Mesodermal cell (in vitro differentiated cells): Measurements from ENCODE around the gene SLC6A7.

ENCODE experiments used
- H3K27ac ChIP-seq: 2 replicates; pipeline ENCODE4 v1.7.0; 2013; ENCODE audit warnings: mild to moderate bottlenecking, low read depth, low read length, moderate library complexity; ENCODE audit not compliant: severe bottlenecking
- H3K36me3 ChIP-seq: 2 replicates; pipeline ENCODE4 v1.7.1; 2013; ENCODE audit warnings: mild to moderate bottlenecking, low read length, moderate library complexity; ENCODE audit not compliant: control insufficient read depth, insufficient read depth
- H3K4me1 ChIP-seq: one replicate; pipeline ENCODE4 v1.7.1; 2013; ENCODE audit warnings: mild to moderate bottlenecking, low read length; ENCODE audit not compliant: insufficient read depth, control insufficient read depth, poor library complexity, severe bottlenecking
- H3K4me3 ChIP-seq: 2 replicates; pipeline ENCODE4 v1.7.0; 2013; ENCODE audit warnings: low read length, control low read depth, mild to moderate bottlenecking; ENCODE audit not compliant: insufficient read depth, poor library complexity, severe bottlenecking; ENCODE audit errors: extremely low read depth
- H3K9me3 ChIP-seq: 2 replicates; pipeline ENCODE4 v1.7.1; 2013; ENCODE audit warnings: mild to moderate bottlenecking, low read length, moderate library complexity; ENCODE audit not compliant: control insufficient read depth
- whole genome bisulfite sequencing, 2 experiments: methylation state at CpG; one replicate each; pipeline ENCODE4 v1.1.5; 2013; ENCODE audit warnings: missing lambda C conversion rate in 2 of 2; ENCODE audit not compliant: insufficient coverage in 2 of 2; 5-methylcytosine and 5-hydroxymethylcytosine counted together

SLC6A7 gene

DNA sequence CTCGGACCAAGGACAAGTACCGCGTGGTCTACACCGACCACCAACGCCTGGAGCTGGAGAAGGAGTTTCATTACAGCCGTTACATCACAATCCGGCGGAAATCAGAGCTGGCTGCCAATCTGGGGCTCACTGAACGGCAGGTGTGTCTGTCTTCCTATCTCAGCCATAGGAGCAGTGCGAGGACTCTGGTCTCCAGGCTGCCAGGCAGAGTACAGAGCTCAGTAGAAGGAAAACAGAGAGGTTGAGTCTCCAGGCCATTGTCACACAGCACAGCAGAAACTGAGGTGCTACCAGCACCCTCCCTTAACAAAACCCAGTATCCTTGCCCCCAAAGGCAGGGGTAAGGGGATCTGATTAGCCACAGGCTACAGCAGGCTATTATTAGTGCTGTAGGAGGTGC is 7.1 kb upstream of the SLC6A7 start:
- Histone ChIP-seq H3K27ac (no peak overlapping the region), H3K4me1 (no peaks in the 10 kb centered on the region)
- 93% methylated on average over 8 to 9 of the region's 10 CpGs for WGBS, 2 experiments

GRCh38 chr5:150183436-150183835 is 6.4 kb upstream of the SLC6A7 start:
- no peaks in the 10 kb centered on the region for H3K4me1 ChIP-seq
- 93 to 98% methylated on average over 11 of the region's 12 CpGs for WGBS, 2 experiments

More for the DNA sequence above, 7.1 kb upstream of the SLC6A7 start:
- H3K4me3 ChIP-seq, result no peak overlapping the region
- no peaks in the 10 kb centered on the region for H3K36me3 ChIP-seq
- H3K9me3 ChIP-seq, result no peaks in the 10 kb centered on the region

GRCh38 chr5:150184006-150184405 is 5.9 kb upstream of the SLC6A7 start:
- no peaks in the 10 kb centered on the region for H3K9me3 ChIP-seq
- H3K36me3 ChIP-seq, result no peaks in the 10 kb centered on the region
- no CpG with 5 or more reads among the region's 2 CpGs for WGBS, 2 experiments
- no peak overlapping the region for H3K4me3 ChIP-seq
- no peaks in the 10 kb centered on the region for H3K4me1 ChIP-seq
- no peak overlapping the region for H3K27ac ChIP-seq

More at GRCh38 chr5:150183436-150183835, 6.4 kb upstream of the SLC6A7 start:
- H3K27ac ChIP-seq, result no peak overlapping the region
- no peaks in the 10 kb centered on the region for H3K9me3 ChIP-seq
- no peaks in the 10 kb centered on the region for H3K36me3 ChIP-seq
- H3K4me3 ChIP-seq, result no peak overlapping the region

DNA sequence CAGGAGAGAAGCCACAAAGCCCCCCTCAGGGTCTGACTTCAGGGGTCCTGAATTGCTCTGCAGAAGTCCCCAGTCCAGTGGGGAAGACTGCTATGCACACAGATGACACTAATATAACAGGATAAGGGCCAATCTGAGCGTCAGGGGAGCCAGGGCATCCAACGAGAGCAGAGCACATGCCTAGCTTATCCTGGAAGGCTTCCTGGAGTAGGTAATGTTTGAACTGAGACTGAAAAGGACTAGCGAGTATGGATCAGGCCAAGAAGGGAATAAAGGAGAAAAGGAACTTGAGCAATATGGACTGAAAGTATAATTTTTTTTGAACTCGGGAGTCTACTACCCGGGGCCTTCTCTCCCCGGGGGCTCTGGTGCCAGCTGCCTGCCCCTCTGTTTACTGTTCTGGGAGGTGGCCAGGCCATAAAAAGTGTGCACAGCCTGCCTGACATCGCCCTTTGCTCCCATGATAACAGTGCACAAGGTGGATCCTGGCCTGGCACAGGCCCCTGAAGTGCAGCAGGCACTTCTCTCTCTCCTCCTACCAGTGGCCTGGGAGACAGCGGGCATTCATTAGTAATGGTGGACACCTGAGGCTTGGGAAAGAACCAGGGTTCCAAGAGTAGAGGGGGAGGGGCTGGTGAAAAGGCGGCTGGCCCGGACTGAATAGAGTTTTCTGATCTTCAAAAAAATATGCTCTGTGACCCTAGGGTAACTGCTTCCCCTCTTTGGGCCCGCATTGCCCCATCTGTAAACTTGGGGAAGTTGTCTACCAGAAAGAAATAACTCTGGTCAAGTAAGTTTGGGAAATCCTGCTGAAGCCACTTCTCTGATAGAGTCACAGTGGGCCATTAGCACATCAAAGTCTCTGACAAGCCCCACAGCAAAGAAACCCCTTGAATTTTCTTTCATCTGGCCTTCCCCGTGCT is 4.6 kb upstream of the SLC6A7 start:
- no peak overlapping the region for H3K27ac ChIP-seq
- H3K36me3 ChIP-seq, result no peaks in the 10 kb centered on the region
- no peak overlapping the region for H3K4me3 ChIP-seq
- H3K4me1 ChIP-seq, result peaks cover 2% of the 10 kb centered on the region
- H3K9me3 ChIP-seq, result no peaks in the 10 kb centered on the region
- WGBS, 2 experiments, result 71 to 73% methylated on average over 10 to 12 of the region's 12 CpGs

DNA sequence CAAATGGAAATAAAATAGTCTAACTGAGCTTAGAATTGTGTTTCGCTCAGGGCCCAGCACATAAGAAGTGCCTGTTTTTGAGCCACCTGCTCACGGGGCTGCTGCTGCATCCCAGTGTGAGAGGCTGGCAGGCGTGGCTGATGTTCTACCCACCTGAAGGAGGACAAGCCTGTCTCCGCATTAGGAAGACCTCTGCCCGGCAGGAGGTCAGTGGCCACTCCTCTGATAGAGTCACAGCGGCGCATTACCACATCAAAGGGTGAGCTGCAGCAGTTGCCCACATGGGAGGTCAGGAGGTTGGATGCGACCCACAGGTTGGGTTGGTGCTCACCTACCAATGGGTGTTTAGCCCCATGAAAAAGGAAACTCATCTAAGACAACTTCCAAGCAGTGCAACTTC is 3.7 kb upstream of the SLC6A7 start:
- WGBS, 2 experiments, result 59 to 60% methylated on average over 8 of the region's 8 CpGs

GRCh38 chr5:150186897-150187296 is 3.0 kb upstream of the SLC6A7 start:
- H3K9me3 ChIP-seq, result no peaks in the 10 kb centered on the region
- H3K36me3 ChIP-seq, result no peaks in the 10 kb centered on the region
- peaks cover 11% of the 10 kb centered on the region for H3K4me1 ChIP-seq
- H3K27ac ChIP-seq, result no peak overlapping the region
- no peak overlapping the region for H3K4me3 ChIP-seq
- 66 to 90% methylated on average over 2 to 3 of the region's 4 CpGs for WGBS, 2 experiments

More for the DNA sequence above, 3.7 kb upstream of the SLC6A7 start:
- no peaks in the 10 kb centered on the region for H3K9me3 ChIP-seq
- no peak overlapping the region for H3K27ac ChIP-seq
- H3K4me3 ChIP-seq, result no peak overlapping the region
- peaks cover 11% of the 10 kb centered on the region for H3K4me1 ChIP-seq
- H3K36me3 ChIP-seq, result no peaks in the 10 kb centered on the region

GRCh38 chr5:150188146-150188842 is 1.6 kb upstream of the SLC6A7 start:
- 60 to 86% methylated on average over 1 to 2 of the region's 3 CpGs for WGBS, 2 experiments
- no peak overlapping the region for H3K27ac ChIP-seq
- H3K9me3 ChIP-seq, result no peaks in the 10 kb centered on the region
- H3K4me1 ChIP-seq, result peaks cover 11% of the 10 kb centered on the region
- no peaks in the 10 kb centered on the region for H3K36me3 ChIP-seq
- H3K4me3 ChIP-seq, result no peak overlapping the region

- H3K4me1 ChIP-seq, result peaks cover 11% of the 10 kb centered on the region
- H3K4me3 ChIP-seq, result no peak overlapping the region
- WGBS, 2 experiments, result 75 to 81% methylated on average over 3 of the region's 3 CpGs
- no peak overlapping the region for H3K27ac ChIP-seq
- no peaks in the 10 kb centered on the region for H3K9me3 ChIP-seq
- H3K36me3 ChIP-seq, result no peaks in the 10 kb centered on the region
These were observed 536 bp upstream of the SLC6A7 start for GRCh38 chr5:150189326-150189725.

- H3K4me3 ChIP-seq, result peak overlapping the region; percentile 11
- WGBS, 2 experiments, result 10 to 26% methylated on average over 4 to 8 of the region's 16 CpGs
- H3K36me3 ChIP-seq, result no peaks in the 10 kb centered on the region
- H3K27ac ChIP-seq, result no peak overlapping the region
- no peaks in the 10 kb centered on the region for H3K9me3 ChIP-seq
- H3K4me1 ChIP-seq, result peaks cover 11% of the 10 kb centered on the region
These were observed 679 bp downstream of the SLC6A7 start for GRCh38 chr5:150190503-150190979.

DNA sequence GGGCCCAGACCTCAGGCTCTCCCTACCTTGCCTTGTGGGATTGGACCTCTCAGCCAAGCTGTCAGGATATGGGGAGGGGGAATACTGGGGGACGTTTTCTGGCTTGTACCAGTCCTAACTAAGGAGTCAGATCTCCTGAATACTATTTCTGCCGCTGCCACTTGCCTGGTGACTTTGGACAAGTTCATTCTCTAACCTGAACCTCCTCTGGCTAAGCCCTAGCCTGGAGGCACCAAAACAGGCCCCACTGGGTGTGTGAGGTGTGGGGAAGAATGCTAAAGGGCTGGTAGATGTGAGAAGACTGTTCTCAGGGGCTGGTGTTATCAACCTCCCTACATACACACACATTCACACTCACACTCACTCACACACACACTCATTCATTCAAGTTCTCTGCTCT is 1.1 kb downstream of the SLC6A7 start:
- Histone ChIP-seq H3K36me3 (no peaks in the 10 kb centered on the region), H3K4me1 (peaks cover 11% of the 10 kb centered on the region), H3K27ac (no peak overlapping the region), H3K9me3 (no peaks in the 10 kb centered on the region), H3K4me3 (no peak overlapping the region)
- WGBS, 2 experiments, result 20 to 26% methylated on average over 1 to 2 of the region's 2 CpGs
